OCI-M1 (cell line): Measurements from ENCODE around the gene GAS2L1.
"Not testable (repeated sequence)": the region's sequence is repeated elsewhere in the genome, so short reads cannot be mapped to it uniquely, and the experiment has no call there.

ENCODE experiments used
- DNase-seq: peaks from one replicate; lab custom pipeline; 2025; lab: John Stamatoyannopoulos, UW

Gene GAS2L1

DNA sequence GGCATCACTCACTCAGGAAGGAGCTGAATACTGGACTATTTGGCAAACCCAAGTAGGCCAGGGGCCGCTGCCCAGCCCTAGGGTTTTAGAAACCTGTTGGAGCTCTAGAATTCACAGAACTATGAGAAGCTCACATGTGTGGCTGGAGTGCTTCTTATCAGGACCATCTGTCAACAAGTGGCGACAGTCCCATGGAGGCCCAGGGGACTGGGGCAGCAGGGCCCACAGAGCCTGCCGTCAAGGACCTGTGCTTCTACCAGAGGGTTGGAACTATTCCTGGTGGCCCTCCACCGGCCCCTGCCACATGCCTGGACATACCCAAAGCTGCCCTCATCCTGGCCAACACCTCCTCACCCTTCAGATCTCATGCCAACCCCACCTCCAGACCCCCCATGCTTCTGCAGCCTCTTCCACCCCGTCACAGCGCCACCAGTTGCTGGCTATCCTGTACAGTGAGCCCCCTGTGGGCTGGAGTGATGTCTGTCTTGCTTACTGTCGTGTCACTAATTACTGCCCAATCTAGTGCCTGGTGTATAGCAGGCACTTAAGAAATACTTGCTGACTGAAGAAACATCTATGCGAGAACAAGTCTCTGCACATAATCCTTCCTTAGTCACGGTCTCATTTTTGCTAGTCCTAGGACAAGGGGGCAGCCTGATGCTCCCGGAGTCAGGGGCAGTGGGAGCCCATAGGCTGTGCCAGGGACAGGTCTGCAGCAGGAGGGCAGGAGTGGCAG lies 36.3 kb downstream of the GAS2L1 start:
- DNase-seq, result no peak

DNA sequence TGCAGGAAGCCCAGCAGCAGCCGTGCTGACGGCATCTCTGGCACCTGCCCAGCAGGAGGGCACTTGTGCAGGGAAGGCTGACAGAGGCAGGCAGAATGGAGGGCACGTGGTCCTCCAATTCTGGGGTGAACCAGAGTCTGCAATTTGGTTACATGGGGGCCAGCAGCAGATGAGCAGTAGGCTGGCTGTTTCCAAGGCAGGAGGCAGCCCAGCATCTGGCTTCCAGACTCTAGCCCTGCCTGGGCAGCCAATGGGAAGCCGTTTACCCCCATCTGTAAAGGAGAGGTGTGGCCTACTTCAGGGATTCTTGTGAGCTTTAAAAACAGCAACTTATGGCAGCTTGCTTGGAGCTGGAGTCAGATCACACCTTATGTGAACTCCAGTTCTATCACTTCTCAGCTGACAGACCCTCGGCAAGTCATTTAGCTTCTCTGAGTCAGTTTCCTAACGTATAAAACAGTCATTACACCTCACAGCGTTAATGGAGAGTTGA lies 36.9 kb downstream of the GAS2L1 start:
- DNase-seq, result no peak

DNA sequence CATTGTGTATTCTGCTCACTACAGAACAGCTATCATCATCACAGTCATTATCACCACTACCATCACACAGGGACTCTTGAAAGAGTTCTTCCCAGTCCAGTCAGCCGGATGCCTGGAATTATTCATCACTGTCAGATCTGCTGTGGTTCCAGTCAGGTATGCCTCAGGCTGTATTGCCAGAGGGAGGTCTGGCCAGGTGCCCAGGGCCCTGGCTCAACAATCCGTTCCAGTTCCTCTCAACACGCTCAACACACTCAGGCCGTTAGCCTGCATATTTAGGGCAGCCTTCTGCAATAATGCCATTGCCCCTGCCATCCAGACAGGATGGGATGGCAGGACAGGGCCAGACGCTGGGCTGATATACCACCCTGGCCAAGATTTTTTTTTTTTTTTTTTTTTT lies 37.7 kb downstream of the GAS2L1 start:
- no peak for DNase-seq

DNA sequence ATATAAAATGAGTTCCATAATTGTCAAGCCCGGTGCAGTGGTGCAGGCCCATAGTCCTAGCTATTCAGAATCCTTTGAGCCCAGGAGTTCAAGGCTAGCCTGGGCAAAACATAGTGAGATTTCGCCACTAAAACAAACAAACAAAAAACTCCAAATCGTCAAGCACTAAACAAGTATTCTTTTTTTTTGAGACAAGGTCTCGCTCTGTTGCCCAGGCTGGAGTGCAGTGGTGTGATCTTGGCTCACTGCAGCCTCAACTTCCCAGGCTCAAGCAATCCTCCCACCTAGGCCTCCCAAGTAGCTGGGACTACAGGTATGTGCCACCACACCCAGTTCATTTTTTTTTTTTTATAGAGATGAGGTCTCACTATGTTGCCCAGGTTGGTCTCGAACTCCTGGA lies 38.4 kb downstream of the GAS2L1 start:
- DNase-seq, result not testable (repeated sequence)

DNA sequence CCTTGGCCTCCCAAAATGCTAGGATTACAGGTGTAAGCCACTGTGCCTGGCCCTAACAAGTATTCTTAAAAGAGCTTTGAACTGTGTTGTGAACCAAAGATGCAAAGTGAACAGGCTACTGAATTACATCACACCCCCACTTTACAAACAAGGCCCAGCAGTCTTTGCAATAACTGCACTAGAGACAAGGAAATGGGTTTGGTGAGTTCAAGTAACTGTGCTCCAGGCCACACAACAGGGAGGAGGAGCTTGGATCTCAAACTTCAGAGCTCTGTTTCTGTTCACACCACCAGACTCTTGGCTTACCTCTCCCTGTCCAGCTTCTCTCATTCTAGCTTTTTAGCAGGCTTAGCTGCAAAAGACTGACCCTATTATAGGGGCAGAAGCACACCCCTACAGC lies 39.5 kb downstream of the GAS2L1 start:
- no peak for DNase-seq

DNA sequence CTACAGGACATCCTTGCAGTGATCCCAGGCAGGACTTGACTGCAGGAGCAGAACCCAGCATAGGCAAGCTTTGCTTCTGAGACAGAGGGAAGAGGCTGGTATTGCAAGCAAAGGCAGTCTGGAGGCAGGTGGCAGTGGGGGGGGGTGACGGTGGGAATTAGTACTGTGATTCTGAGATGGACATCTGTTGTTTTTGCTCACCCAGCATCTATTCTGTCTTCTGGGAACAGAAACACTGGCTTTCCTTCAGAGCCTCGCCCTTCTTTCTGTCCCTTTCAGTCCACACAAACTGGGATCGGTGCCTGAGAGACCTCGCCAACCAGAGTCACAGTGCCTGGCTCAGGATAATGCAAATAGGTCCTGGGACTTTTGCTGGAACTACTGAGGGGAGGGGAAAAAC lies 40.2 kb downstream of the GAS2L1 start:
- no peak for DNase-seq

DNA sequence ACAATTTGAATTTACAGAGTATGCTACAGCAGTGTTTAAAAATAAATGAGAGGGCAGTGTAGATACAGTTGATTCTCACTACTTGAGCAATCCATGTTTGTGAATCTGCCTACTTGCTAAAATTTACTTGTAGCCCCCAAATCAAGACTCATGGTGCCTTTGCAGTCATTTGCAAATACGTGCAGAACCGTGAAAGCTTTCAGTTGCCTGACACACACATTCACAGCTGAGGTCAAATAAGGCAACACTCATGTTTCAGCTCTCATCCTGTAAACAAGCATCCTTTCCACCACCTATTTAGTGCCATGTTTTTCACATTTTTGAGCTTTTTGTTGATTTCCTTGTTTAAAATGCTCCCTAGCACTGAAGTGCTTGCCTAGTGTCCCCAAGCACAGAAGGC lies 41.6 kb downstream of the GAS2L1 start:
- no peak for DNase-seq

DNA sequence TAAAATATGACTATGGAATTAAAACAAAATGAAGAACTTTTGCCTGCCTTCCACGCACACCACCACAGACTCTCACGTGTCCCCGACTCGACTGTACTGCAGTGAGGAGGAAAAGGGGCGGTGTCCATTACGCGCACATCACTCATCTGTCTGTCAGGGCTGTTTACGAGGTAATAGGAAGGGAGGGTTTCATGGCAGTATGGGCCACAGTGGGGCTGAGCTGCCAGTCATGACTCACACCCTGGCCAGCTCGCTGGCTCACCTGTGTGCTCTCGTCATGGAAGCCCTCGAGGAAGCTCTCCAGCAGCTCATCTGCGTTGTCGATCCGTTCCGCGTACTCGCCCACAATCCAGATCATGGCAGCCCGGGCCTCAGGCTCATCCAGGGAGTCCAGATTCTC lies 42.5 kb downstream of the GAS2L1 start:
- DNase-seq, result no peak

DNA sequence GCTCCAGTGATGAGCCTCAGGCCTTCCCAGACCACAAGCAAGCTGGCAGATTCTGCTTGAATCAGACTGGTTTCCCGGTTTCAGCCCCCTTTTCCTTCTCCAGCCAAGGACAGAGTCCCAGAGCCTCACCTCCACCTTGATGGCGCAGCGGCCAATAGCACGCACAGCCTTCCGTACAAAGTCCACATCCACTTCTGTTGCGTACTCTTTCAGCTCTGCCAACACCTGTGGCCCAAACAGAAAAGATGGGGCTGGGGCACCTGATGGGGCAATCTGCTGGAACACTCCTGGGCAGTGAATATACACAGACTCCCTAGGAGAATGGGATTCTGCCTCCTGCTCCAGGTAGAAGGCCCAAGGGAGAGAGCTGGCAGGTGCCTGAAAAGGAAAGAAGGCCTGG lies 44.6 kb downstream of the GAS2L1 start:
- DNase-seq, result no peak

DNA sequence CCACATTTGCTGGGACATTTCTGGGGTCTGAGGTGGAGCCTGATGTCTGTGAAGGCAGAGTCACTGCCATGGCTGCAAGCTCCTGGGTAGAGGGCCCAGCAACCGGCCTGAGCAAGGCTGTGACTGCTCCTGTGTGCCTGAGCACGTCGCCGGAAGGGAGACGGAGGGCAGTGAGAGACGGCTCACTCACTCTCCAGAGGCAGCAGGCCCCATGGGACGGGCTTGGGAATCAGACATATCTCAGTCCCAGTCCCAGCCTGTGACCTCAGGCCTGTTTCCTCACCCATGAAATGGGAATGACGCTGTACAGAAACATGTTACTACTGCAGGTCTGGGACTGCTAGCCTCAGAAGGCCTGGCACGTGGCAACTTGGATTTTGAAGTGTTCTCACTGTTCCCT lies 45.4 kb downstream of the GAS2L1 start:
- DNase-seq, result no peak

DNA sequence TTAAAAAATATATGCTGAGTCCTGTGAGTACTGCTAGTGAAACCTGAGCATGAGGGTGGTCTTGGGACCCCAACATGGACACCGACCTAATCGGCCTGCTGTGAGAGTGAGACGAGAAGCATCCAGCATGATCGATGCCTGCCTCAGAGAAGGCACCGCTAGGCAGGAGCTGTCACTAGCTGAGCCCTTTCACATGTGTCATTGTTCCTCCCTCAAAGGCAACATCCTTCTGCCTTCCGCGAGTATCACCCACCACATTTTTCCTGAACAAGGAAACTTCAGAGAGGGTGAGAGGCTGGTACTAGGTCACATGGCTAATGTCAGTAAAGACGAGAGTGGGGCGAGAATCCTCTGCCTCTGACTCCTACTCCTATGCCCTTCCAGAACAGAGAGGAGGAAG lies 46.3 kb downstream of the GAS2L1 start:
- DNase-seq, result no peak

DNA sequence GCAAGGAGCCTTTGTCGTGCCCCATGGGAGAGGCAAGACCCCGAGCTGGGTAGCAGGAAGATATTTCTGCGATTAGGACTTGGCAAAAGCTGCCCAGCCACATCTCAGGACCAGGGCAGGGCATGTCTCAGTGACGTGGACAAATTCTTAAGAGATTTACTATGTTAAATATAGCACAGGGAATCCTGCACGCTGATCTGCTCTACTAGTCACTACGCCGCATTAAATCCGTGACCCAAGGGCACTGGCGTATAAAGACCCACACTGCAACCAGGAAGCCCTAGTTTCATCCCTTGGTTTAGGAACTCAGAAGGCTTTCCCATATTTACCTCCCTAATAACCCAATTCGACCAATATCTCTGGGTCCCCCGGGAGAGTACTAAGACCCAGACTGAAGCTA lies 46.8 kb downstream of the GAS2L1 start:
- DNase-seq, result no peak

DNA sequence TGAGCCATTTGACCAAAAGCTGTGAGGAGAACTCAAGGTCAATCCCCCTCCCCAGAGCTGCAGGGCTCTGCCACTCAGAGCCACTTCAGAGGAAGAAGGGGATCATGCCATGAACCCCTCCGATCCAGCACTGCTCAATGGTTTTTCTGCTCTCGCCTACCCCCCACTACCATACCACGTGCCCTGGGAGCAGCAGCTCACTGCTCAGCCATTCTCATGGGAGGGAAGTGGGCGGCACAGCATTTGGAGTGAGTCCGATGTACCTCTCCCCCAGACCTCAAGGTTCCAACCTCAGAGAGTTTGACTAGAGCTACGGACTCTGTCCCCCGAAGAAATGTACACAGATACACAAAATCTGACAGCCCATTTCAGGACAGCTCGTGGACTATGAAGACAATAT lies 47.4 kb downstream of the GAS2L1 start:
- DNase-seq, result no peak

DNA sequence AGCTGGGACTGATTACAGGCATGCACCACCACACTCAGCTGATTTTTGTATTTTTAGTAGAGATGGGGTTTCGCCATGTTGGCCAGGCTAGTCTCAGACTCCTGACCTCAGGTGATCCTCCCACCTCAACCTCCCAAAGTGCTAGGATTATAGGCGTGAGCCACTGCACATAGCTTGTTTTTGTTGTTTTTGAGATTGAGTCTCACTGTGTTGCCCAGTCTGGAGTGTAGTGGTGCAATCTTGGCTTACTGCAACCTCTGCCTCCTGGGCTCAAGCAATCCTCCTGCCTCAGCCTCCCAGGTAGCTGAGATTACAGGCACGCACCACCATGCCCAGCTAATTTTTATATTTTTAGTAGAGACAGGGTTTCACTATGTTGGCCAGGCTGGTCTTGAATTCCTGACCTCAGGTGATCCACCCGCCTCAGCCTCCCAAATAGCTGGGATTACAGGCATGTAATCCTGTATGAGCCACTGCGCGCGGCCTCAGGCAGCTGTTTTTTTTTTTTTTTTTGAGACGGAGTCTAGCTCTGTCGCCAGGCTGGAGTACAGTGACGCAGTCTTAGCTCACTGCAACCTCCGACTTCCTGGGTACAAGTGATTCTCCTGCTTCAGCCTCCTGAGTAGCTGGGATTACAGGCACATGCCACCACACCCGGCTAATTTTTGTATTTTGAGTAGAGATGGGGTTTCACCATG lies 50.9 kb downstream of the GAS2L1 start:
- not testable (repeated sequence) for DNase-seq

DNA sequence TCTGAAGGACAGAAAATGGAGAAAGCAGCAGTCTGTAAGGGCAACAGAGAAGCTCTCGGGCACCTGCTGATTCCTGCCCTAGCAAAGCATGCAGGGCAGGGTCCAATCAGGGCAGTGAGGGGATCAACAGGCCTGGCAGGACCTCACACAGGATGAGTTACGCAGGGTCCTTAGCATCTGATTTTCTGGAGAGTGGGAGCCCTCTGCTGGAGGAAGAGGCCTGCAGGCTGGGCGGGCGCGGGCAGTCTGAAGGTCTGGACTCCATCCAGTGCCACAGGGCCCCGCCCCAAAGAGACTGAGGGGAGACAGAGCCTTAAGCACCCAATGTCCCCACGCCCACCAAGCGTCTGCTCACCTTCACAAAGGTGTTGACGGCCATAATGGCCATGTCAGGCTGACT lies 53.0 kb downstream of the GAS2L1 start:
- DNase-seq, result no peak
